Osteoblast (primary cell): Measurements from ENCODE around the gene CCDC107. TPM values are rescaled to one million over a fixed set of nuclear protein-coding genes. Genes with fewer than 3 reads are reported as not detected.
A peak's percentile ranks its signal among the peaks of the same experiment; 100 is the strongest.

ENCODE experiments used
- DNase-seq: peaks from one replicate; pipeline ENCODE4 v3.0.0; 2011; ENCODE audit warnings: low spot score, mixed read lengths; ENCODE audit not compliant: insufficient read length; ENCODE audit errors: missing footprints
- H2AFZ ChIP-seq: 2 replicates; pipeline ENCODE4 v1.6.0; 2011; ENCODE audit warnings: mild to moderate bottlenecking, low read length
- H3K27ac ChIP-seq: 2 replicates; pipeline ENCODE4 v1.5.1; 2011; ENCODE audit warnings: mild to moderate bottlenecking, low read depth, low read length, moderate library complexity
- H3K27me3 ChIP-seq: 2 replicates; pipeline ENCODE4 v1.6.0; 2012; ENCODE audit warnings: mild to moderate bottlenecking, control low read depth, inconsistent platforms, low read length, moderate library complexity; ENCODE audit not compliant: insufficient read depth
- H3K36me3 ChIP-seq: 2 replicates; pipeline ENCODE4 v1.5.1; 2011; ENCODE audit warnings: mild to moderate bottlenecking, low read length, control low read depth, moderate library complexity; ENCODE audit not compliant: insufficient read depth
- H3K4me1 ChIP-seq: 2 replicates; pipeline ENCODE4 v1.5.1; 2011; ENCODE audit warnings: mild to moderate bottlenecking, low read length, control low read depth, moderate library complexity; ENCODE audit not compliant: insufficient read depth
- H3K4me2 ChIP-seq: 2 replicates; pipeline ENCODE4 v1.6.0; 2011; ENCODE audit warnings: mild to moderate bottlenecking, low read length; ENCODE audit not compliant: insufficient read depth
- H3K4me3 ChIP-seq: fragments of 200-600 bp; sonication (generic); 3 replicates; pipeline ENCODE4 v1.5.1; 2012; ENCODE audit warnings: mild to moderate bottlenecking, low read length, inconsistent platforms; ENCODE audit not compliant: insufficient read depth
- H3K79me2 ChIP-seq: 2 replicates; pipeline ENCODE4 v1.6.0; 2012; ENCODE audit warnings: mild to moderate bottlenecking, low read length, control low read depth, inconsistent platforms; ENCODE audit not compliant: insufficient read depth
- H3K9me3 ChIP-seq: 2 replicates; pipeline ENCODE4 v1.5.1; 2011; ENCODE audit warnings: low read depth, low read length, control low read depth
- H4K20me1 ChIP-seq: 2 replicates; pipeline ENCODE4 v1.6.0; 2012; ENCODE audit warnings: mild to moderate bottlenecking, low read length, control low read depth; ENCODE audit not compliant: insufficient read depth
- total RNA-seq: library from RNA; depleted of rRNA; stranded (reverse); fragments of >200 nt; gene quantifications from 2 replicates; pipeline ENCODE4 v1.2.3, GENCODE V29; 2012
- TF ChIP-seq, protein P1 (sequence below): IDR thresholded peaks from 2 replicates; pipeline ENCODE4 v1.5.1; 2011; ENCODE audit warnings: mild to moderate bottlenecking, low read depth, low read length, moderate library complexity; ENCODE audit errors: extremely low read depth

The CCDC107 gene
- total RNA-seq, 1 donor, result 15.6 TPM

DNA sequence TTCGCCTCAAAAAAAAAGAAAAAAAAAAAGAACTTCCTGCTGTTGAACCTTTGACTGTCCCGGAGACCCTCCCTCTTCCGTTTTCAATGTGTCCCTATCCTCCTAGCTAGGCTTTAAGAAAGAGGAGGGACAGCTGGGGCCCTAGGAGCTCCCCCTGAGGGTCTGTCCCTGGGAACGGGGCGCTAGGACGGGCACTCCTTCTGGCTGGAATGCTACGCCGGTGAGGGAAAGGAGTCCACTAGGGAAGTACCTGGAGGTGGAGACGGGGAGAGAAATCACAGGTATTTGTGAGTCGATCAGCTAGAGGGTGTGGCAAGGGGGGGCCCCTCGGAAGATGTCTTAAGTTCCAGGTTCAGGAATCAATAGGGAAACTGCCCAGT, 11.9 kb upstream of the CCDC107 start:
- Histone ChIP-seq H3K4me3 (peak overlapping the region; percentile 76), H2AFZ (peak overlapping the region; percentile 80), H3K4me1 (peaks cover 55% of the 10 kb centered on the region), H3K79me2 (no peaks in the 10 kb centered on the region), H4K20me1 (no peaks in the 10 kb centered on the region), H3K27ac (peak overlapping the region; percentile 95), H3K4me2 (peak overlapping the region; percentile 89), H3K36me3 (no peaks in the 10 kb centered on the region), H3K9me3 (no peaks in the 10 kb centered on the region), H3K27me3 (no peaks in the 10 kb centered on the region)
- TF ChIP-seq, protein P1, sequence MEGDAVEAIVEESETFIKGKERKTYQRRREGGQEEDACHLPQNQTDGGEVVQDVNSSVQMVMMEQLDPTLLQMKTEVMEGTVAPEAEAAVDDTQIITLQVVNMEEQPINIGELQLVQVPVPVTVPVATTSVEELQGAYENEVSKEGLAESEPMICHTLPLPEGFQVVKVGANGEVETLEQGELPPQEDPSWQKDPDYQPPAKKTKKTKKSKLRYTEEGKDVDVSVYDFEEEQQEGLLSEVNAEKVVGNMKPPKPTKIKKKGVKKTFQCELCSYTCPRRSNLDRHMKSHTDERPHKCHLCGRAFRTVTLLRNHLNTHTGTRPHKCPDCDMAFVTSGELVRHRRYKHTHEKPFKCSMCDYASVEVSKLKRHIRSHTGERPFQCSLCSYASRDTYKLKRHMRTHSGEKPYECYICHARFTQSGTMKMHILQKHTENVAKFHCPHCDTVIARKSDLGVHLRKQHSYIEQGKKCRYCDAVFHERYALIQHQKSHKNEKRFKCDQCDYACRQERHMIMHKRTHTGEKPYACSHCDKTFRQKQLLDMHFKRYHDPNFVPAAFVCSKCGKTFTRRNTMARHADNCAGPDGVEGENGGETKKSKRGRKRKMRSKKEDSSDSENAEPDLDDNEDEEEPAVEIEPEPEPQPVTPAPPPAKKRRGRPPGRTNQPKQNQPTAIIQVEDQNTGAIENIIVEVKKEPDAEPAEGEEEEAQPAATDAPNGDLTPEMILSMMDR, result no peak
- no peak for DNase-seq

GRCh38 chr9:35646533-35647265, 11.4 kb upstream of the CCDC107 start:
- Histone ChIP-seq H3K4me3 (peak overlapping the region; percentile 76), H3K36me3 (no peaks in the 10 kb centered on the region), H4K20me1 (no peaks in the 10 kb centered on the region), H3K27ac (peak overlapping the region; percentile 95), H2AFZ (peak overlapping the region; percentile 90), H3K9me3 (no peaks in the 10 kb centered on the region), H3K4me2 (peak overlapping the region; percentile 89), H3K4me1 (peaks cover 55% of the 10 kb centered on the region), H3K79me2 (no peaks in the 10 kb centered on the region), H3K27me3 (no peaks in the 10 kb centered on the region)
- TF ChIP-seq, protein P1, result peak; percentile 88
- DNase-seq, result peak; percentile 97

GRCh38 chr9:35649431-35650340, 8.4 kb upstream of the CCDC107 start:
- H3K27ac ChIP-seq, result peak overlapping the region; percentile 69
- H3K4me3 ChIP-seq, result no peak overlapping the region
- no peaks in the 10 kb centered on the region for H3K9me3 ChIP-seq
- H3K4me2 ChIP-seq, result no peak overlapping the region
- peaks cover 61% of the 10 kb centered on the region for H3K4me1 ChIP-seq
- H3K79me2 ChIP-seq, result no peaks in the 10 kb centered on the region
- no peaks in the 10 kb centered on the region for H4K20me1 ChIP-seq
- DNase-seq, result peak; percentile 83
- no peaks in the 10 kb centered on the region for H3K27me3 ChIP-seq
- H3K36me3 ChIP-seq, result no peaks in the 10 kb centered on the region
- peak overlapping the region; percentile 81 for H2AFZ ChIP-seq
- TF ChIP-seq, protein P1, result no peak
